Astrocyte of the spinal cord (primary cell): ENCODE data around the gene CHRNA1.

ENCODE experiments used
- DNase-seq: peaks from one replicate; pipeline ENCODE4 v3.0.0; 2011; ENCODE audit warnings: low read depth, low spot score
- H3K4me3 ChIP-seq: 2 replicates; pipeline ENCODE4 v1.5.1; 2011; ENCODE audit warnings: low read depth, mild to moderate bottlenecking, low read length, moderate library complexity
- CTCF ChIP-seq: IDR thresholded peaks from 2 replicates; pipeline ENCODE4 v1.5.1; 2012; ENCODE audit warnings: low read depth, mild to moderate bottlenecking, low read length, inconsistent platforms
- in situ Hi-C: cut with HindIII; loops from 2 replicates; pipeline ENCODE4 v1.10.0; 2017; ENCODE audit warnings: low sequenced_read_pairs

Gene CHRNA1

GRCh38 chr2:174791020-174791419 lies 26.7 kb upstream of the CHRNA1 start:
- TF ChIP-seq CTCF = no peak
- in situ Hi-C loops = no loop called here

GRCh38 chr2:174789001-174789400 lies 24.7 kb upstream of the CHRNA1 start:
- in situ Hi-C loops = no loop called here
- no peak for TF ChIP-seq CTCF
- no peak overlapping the region for H3K4me3 ChIP-seq

More at GRCh38 chr2:174791020-174791419, 26.7 kb upstream of the CHRNA1 start:
- H3K4me3 ChIP-seq = no peak overlapping the region
- DNase-seq = no peak

GRCh38 chr2:174788291-174788929 lies 24.1 kb upstream of the CHRNA1 start:
- DNase-seq = no peak
- no peak overlapping the region for H3K4me3 ChIP-seq
- in situ Hi-C loops = no loop called here
- no peak for TF ChIP-seq CTCF

More at GRCh38 chr2:174789001-174789400, 24.7 kb upstream of the CHRNA1 start:
- DNase-seq = no peak

GRCh38 chr2:174787487-174788205 lies 23.4 kb upstream of the CHRNA1 start:
- peak; percentile 99 for DNase-seq
- H3K4me3 ChIP-seq = no peak overlapping the region
- in situ Hi-C loops = no loop called here
- no peak for TF ChIP-seq CTCF

DNA sequence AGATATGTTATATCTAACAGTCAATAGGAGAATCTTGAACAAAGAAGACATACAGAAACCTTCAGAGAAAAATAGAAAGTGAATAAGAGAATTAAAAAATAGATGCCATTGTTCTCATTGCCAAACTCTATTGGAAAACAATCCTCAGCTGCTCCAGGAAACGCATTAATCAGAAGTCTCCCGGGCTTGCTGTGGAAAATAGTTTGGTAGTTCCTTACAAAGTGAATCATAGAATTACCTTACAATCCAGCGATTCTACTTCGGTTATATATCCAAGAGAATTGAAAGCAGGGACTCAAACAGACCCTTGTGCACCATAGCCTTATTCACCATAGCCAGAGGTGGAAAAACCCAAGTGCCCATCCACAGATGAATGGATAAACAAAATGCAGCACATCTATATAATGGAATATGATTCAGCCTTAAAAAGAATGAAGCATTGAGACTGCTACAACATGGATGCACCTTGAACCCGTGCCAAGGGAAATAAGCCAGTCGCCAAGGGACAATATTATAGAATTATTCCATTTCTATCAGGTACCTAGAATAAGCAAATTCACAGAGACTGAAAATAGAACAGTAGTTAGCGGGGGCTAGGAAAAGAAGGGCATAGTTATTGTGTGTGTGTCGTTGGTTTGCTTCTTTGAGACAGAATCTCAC lies 21.9 kb upstream of the CHRNA1 start:
- DNase-seq = peak; percentile 64
- in situ Hi-C loops = no loop called here
- no peak for TF ChIP-seq CTCF
- no peak overlapping the region for H3K4me3 ChIP-seq

DNA sequence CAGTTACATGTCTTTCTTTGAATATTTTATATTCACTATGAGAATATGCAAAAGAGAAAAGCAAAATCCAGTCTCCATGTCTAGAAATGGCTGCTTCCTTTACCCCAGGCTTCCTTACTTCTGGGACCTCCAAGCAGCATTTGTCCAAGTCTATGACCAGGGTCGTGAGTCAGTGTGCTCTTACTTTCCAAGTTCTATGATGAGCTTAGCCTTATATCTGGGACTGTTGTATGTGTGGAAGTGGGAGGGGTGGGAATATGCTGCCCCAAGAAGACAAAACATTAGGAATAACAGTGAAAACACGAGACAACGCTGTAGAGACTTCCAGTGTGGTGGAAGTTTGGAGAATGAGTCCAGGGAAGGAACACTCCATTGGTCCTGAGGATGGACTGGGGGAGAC lies 21.2 kb upstream of the CHRNA1 start:
- in situ Hi-C loops = no loop called here
- no peak for TF ChIP-seq CTCF
- no peak overlapping the region for H3K4me3 ChIP-seq
- no peak for DNase-seq
